IPS-18c (cell line): ENCODE results near the gene OR52R1.
"Not testable (repeated sequence)": the region's sequence is repeated elsewhere in the genome, so short reads cannot be mapped to it uniquely, and the experiment has no call there.

Experiments used
- H3K4me3 ChIP-seq: 2 replicates; pipeline ENCODE4 v1.7.0; 2013; ENCODE audit warnings: low read depth, mild to moderate bottlenecking, low read length, moderate library complexity; ENCODE audit not compliant: insufficient read depth
- H3K9me3 ChIP-seq: one replicate; pipeline ENCODE4 v1.6.1; 2013; ENCODE audit warnings: mild to moderate bottlenecking, low read length, moderate library complexity; ENCODE audit not compliant: control insufficient read depth, insufficient read depth

The OR52R1 gene

GRCh38 chr11:4804280-4804679 lies at the start of gene OR52R1:
Gene OR52R1 (minus strand): TSS chr11:4804380. CDS start chr11:4804380, 0 bp downstream.
- Histone ChIP-seq H3K4me3 (no peak within 1 kb of the TSS), H3K9me3 (no peaks in the 10 kb centered on the region)

GRCh38 chr11:4851033-4851432 lies 46.9 kb upstream of the OR52R1 start:
- Histone ChIP-seq H3K9me3 (no peaks in the 10 kb centered on the region), H3K4me3 (no peak overlapping the region)

DNA sequence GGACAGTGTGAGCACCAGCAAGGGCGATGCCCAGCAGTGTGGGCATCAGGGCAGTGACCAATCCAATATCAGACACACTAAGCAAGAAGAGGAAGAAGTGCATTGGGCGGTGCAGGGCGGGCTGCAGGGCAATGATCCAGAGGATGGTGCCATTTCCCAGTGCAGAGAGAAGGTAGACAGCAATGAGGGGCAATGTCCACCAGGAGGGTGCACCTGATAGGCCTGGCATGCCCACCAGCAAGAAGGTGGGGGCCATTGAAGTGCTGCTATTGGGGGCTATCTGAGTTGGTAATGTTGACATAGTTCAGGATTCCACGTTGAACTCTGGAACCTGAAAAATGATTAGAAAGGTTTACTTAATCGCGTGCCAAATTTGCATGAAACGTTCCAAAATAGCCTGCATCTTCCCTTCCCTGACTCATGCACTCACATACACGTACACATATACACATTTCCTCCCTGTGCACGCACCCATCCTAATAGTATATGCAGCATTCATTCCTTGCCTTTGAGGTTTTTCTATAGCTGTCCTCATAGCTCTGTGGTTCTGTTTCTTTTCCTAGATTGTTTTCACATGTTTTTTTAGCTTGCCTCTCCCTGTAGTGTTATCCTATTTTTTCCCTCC lies 44.8 kb upstream of the OR52R1 start, which contains the start of gene OR51S1:
TSS of gene OR51S1 (minus strand) at position 301 of the 625 bp plus-strand sequence. CDS start at position 301, 0 bp downstream.
- no peaks in the 10 kb centered on the region for H3K9me3 ChIP-seq

DNA sequence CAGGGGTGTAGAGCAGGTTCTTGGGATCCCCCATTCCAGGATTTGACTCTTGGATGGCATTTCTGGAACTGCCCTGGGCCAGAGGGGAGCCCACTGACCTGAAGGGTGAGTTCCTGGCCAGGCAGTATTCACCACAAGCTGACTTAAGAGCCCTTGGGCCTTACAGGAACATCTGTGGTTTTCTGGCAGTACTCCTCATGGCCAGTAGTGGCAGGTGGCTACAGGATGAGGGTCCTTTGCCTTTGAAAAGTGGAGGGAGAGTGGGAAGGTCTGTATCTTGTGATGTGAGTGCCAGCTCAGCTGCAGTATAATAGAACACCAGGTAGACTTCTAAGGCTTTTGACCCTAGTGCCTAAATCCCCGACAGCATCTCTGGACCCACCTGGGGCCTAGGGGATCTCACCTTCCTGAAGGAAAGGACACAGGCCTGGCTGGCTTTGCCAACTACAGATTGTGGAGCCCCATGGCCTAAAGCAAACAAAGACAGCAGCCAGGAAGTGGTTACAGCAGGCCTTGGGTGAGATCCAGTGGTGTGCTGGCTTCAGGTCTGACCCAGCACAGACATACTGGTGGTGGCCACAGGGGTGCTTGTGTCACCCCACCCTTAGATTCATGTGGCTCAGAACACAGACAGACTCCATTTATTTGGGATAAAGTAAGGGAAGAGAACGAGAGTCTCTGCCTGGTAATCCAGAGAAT lies 35.8 kb upstream of the OR52R1 start:
- H3K9me3 ChIP-seq: peaks cover 6% of the 10 kb centered on the region

More for the DNA sequence above, 44.8 kb upstream of the OR52R1 start, which contains the start of gene OR51S1:
- H3K4me3 ChIP-seq: no peak within 1 kb of the TSS

GRCh38 chr11:4830909-4831308 lies 26.7 kb upstream of the OR52R1 start:
- no peak overlapping the region for H3K4me3 ChIP-seq
- H3K9me3 ChIP-seq: peaks cover 3% of the 10 kb centered on the region

More for the DNA sequence above, 35.8 kb upstream of the OR52R1 start:
- H3K4me3 ChIP-seq: no peak overlapping the region

DNA sequence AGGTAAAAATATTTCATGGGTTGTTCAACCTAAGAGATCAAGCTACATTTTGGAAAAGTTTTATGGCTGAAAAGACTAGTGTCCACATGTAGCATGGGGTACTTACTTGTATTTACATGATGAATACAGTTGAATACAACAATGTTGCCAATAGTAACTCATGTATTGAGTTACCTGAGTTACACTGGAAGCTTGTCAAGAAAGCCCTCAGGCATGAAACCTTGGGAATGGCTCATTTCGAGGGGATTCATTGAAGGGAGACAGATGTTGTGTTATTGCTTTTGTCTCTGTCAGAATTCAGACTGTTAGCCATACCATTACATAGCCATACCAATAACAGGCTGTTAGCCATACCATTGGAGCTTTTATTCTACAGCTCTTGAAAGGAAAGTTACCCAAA lies 26.2 kb upstream of the OR52R1 start:
- no peak overlapping the region for H3K4me3 ChIP-seq
- H3K9me3 ChIP-seq: peaks cover 3% of the 10 kb centered on the region

DNA sequence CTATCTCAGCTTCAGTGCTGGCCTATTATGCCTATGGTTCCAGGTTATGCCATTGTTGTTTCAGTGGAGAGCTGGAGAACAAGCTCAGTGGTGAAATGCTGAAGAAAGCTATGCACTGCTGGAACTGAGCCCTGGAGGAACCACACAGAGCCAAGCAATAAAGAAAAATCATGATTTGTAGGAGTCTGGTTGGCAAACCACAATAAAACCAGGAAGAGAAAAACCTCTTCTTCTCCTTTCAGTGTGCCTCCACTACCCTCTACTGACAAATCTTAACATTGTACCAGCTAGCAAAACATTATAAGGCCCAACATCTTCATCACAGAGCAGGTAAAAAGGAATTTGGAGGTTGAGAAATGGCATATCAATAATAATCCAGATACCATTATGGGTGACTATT lies 22.2 kb upstream of the OR52R1 start:
- Histone ChIP-seq H3K4me3 (no peak overlapping the region), H3K9me3 (no peaks in the 10 kb centered on the region)

DNA sequence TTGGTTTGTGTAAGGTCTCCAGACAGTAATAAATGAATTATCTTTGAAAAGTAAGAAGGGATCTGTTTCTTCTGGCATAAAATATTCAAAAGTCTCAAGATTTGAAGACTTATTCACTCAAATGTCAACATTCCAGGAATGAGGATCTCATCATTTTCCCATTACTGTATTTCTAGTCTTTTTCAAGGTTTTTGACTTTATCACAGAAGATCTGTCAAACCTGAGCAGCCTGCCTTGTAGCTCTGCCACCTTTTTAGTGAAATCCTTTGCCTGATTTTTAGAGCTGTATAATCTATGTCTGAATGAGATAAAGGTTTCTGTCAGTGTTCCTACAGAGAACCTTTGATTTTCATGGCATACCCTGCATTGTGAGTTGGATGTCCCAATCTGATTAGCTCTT lies 21.0 kb upstream of the OR52R1 start:
- H3K9me3 ChIP-seq: peaks cover 2% of the 10 kb centered on the region
- no peak overlapping the region for H3K4me3 ChIP-seq

DNA sequence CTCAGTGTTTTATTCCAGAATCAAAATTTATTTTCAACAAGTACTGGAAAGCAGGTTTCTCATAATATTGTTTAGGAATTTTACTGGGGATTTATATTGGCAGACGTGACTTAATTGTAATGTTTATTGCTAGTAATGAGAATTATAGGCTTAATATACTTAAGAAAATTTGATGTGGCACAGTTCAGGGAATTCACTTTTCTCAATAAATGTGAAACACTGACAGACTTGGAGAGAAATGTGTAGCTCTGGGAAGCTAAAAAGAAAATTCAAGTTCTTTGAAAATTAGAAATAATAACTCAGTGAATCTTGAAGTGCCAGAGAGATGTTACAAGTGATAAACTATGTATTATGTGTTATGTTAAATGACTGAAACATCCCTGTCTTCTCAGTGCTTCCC lies 16.8 kb upstream of the OR52R1 start, which contains the start of gene OR51F2:
TSS of gene OR51F2 (plus strand) at position 301 of the 400 bp plus-strand sequence. CDS start 101 bp downstream, outside the sequence.
- Histone ChIP-seq H3K9me3 (peaks cover 2% of the 10 kb centered on the region), H3K4me3 (no peak within 1 kb of the TSS)

DNA sequence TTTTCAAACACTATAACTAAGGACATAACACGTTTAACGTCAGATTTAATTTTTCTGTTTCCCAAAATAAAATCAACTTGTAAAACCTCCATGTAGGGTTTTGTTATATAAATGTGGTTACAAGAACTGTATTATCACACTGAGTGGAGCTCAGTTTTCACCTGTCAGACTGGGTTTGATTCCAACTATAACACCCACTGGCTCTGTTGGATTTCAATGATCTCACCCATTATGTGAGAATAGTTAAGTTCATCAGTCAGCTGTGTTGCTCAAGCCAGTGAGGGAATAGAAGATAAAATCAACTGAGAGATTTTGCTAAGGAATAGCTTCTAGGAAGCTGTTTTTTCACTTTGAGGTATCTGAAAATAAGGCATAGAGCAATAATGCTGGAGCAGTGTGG lies 5.1 kb upstream of the OR52R1 start:
- Histone ChIP-seq H3K4me3 (no peak overlapping the region), H3K9me3 (no peaks in the 10 kb centered on the region)

- H3K9me3 ChIP-seq: no peaks in the 10 kb centered on the region
- H3K4me3 ChIP-seq: no peak overlapping the region
Measured at GRCh38 chr11:4808476-4808875, 4.3 kb upstream of the OR52R1 start.

- H3K4me3 ChIP-seq, H3K9me3 ChIP-seq: not testable (repeated sequence)
Measured at GRCh38 chr11:4801316-4801715, 2.9 kb downstream of the OR52R1 start.

GRCh38 chr11:4798427-4799183 lies 5.6 kb downstream of the OR52R1 start:
- H3K4me3 ChIP-seq: no peak overlapping the region
- no peaks in the 10 kb centered on the region for H3K9me3 ChIP-seq

- Histone ChIP-seq H3K9me3 (no peaks in the 10 kb centered on the region), H3K4me3 (no peak overlapping the region)
Measured at GRCh38 chr11:4797206-4797605, 7.0 kb downstream of the OR52R1 start.

- peaks cover 2% of the 10 kb centered on the region for H3K9me3 ChIP-seq
- no peak overlapping the region for H3K4me3 ChIP-seq
Measured at GRCh38 chr11:4782454-4782853, 21.7 kb downstream of the OR52R1 start.

DNA sequence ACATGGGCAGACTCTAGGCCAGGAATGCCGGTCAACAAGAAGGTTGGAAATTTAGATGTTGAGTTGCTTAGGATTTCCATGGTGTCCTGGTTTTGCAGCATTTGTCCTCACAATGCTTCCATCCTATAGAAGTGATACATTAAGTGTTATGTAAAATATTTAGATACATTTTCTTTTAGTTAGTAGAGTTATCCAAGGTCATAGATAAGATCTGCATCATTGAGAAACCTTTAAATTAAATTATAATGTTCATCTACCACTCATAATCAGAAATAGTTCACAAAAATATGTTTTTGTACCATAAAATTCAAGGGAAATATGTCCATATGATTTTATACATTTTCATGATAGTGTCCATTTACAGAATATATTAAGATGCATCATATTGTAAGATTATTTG lies 34.3 kb downstream of the OR52R1 start, which contains the start of gene OR51F1:
TSS of gene OR51F1 (minus strand) at position 101 of the 400 bp plus-strand sequence. CDS start at position 101, 0 bp downstream.
- H3K4me3 ChIP-seq: no peak within 1 kb of the TSS
- no peaks in the 10 kb centered on the region for H3K9me3 ChIP-seq

- Histone ChIP-seq H3K4me3 (no peak overlapping the region), H3K9me3 (no peaks in the 10 kb centered on the region)
Measured at GRCh38 chr11:4768094-4768493, 36.1 kb downstream of the OR52R1 start.
